Prostate gland (tissue), 2 donors: ENCODE measurements around the gene LIX1L.

Experiments
- CTCF ChIP-seq, 4 experiments: fragments of 200-600 bp in 2 of 4; fragments of 450-650 bp in 2 of 4; sonication (generic) in 2 of 4; IDR thresholded peaks; 1 replicate in 3 of 4; 2 replicates in 1 of 4; pipeline ENCODE4 v1.5.1; 2016 to 2019; ENCODE audit warnings: antibody characterized with exemption in 4 of 4, mild to moderate bottlenecking in 2 of 4, moderate library complexity in 2 of 4
- POLR2A ChIP-seq: fragments of 450-650 bp; IDR thresholded peaks from one replicate; pipeline ENCODE4 v1.6.1; 2016; ENCODE audit warnings: antibody characterized with exemption, mild to moderate bottlenecking

GRCh38 chr1:145986551-145986950, 28.7 kb upstream of the LIX1L start:
- TF ChIP-seq CTCF (IDR thresholded peaks at IDR 0.05), result no peak
- no peak for TF ChIP-seq POLR2A
